ENCODE data around the gene OR51D1. TPM values are rescaled to one million over a fixed set of nuclear protein-coding genes. Genes with fewer than 3 reads are reported as not detected.
A peak's percentile ranks its signal among the peaks of the same experiment; 100 is the strongest.

Gene OR51D1
- total RNA-seq: not detected
- long read RNA-seq: 0 reads

DNA sequence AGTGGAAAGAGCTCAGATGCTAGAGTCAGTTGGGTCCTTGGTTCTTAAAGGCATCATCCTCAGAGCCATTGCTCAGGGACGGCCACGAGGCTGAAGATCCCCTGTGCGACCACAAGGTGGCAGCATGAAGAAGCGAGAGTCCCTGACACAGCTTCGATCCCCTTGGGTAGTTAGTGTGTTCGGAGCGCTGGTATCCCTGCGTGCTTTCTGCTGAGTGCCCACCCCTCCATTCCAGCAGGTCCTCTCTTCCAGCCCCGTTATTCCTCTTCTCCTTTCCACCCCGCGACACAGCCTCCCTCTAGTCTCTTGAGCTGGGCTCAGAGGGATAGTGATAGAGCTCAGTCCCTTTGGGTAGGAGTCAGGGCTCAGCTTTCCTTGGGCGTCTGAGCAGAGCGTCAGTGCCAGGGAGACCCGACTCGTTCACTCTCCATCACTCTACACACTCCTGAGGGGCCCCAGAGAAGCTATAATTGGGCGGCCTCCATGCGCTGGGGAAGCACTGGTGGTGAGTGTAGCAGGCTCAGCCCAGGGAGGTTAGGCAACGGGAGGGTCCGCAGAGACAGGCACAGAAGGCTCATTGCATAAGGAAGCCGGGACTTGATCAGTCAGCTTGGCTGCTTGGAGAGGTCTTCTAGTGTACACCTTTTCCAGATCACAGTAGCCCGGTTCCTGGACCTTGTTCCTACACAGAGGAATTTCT lies at the start of gene OR51D1:
Gene OR51D1, plus strand, starts transcription at position 516 of the 700 bp plus-strand sequence. CDS start 2,314 bp downstream, outside the sequence.
- Histone ChIP-seq H3K4me3 (peak within 1 kb of the TSS; percentile 12), H3K27ac (no peak within 1 kb of the TSS), H3K36me3 (no peaks in the 10 kb centered on the region), H3K9me3 (no peaks in the 10 kb centered on the region), H3K4me1 (peaks cover 5% of the 10 kb centered on the region), H3K27me3 (ENCODE audit: low read depth) (peaks cover 5% of the 10 kb centered on the region)
- TF ChIP-seq, protein P1, sequence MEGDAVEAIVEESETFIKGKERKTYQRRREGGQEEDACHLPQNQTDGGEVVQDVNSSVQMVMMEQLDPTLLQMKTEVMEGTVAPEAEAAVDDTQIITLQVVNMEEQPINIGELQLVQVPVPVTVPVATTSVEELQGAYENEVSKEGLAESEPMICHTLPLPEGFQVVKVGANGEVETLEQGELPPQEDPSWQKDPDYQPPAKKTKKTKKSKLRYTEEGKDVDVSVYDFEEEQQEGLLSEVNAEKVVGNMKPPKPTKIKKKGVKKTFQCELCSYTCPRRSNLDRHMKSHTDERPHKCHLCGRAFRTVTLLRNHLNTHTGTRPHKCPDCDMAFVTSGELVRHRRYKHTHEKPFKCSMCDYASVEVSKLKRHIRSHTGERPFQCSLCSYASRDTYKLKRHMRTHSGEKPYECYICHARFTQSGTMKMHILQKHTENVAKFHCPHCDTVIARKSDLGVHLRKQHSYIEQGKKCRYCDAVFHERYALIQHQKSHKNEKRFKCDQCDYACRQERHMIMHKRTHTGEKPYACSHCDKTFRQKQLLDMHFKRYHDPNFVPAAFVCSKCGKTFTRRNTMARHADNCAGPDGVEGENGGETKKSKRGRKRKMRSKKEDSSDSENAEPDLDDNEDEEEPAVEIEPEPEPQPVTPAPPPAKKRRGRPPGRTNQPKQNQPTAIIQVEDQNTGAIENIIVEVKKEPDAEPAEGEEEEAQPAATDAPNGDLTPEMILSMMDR (IDR thresholded peaks at IDR 0.05): peak; percentile 90
- intact Hi-C loops (cut with DNase I): no loop called here
- DNase-seq (peak; percentile 74), ATAC-seq (peak; percentile 89 to 94)

DNA sequence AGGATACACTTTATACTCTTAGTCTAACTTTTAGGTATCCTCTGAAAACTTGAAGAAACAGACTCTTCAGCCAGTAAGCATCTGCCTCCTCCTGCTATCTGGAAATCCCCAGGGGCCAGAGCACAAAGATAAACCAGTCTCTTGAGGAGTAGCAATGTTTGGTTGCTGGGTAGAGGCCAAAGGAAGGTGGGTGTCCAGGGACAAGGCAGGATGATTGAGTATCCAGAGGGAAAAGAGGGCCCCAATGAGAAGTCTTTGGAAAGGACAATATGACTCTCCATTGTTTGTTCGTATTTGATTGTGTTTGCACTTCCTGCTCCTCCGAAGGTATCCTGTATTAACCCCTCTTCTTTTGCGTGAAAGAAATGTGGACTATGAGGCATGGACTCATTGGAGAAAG lies 48.3 kb upstream of the OR51D1 start:
- ATAC-seq: no peak

DNA sequence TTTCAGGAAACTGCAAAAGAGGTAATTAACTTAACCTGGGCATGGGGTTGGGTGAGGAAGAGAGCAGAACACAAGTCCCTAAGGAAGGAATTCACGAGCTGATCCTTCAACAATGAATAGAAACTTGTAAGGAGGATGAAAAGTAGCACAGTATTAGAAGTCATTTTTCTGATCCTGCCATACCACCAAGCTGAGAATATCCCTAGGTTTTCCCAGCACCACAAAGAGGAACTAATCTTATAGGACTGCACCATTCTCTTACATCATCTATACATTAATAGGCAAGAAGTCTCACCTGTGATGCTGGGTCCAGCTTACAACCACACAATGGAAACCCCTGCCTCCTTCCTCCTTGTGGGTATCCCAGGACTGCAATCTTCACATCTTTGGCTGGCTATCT lies 43.5 kb upstream of the OR51D1 start, which contains the start of gene OR52I1:
Gene OR52I1, plus strand, starts transcription at position 301 of the 400 bp plus-strand sequence. Its CDS starts 0 bp downstream, at position 301.
- no peak for ATAC-seq
- DNase-seq: no peak
- Histone ChIP-seq H3K27me3 (ENCODE audit: low read depth) (no peaks in the 10 kb centered on the region), H3K9me3 (no peaks in the 10 kb centered on the region), H3K4me3 (no peak within 1 kb of the TSS), H3K27ac (no peak within 1 kb of the TSS), H3K4me1 (no peaks in the 10 kb centered on the region), H3K36me3 (peaks cover 18% of the 10 kb centered on the region)
- TF ChIP-seq, protein P1 (IDR thresholded peaks at IDR 0.05): no peak
- intact Hi-C loops (cut with DNase I): no loop called here

More for the DNA sequence above, 48.3 kb upstream of the OR51D1 start:
- Histone ChIP-seq H3K4me3 (no peak overlapping the region), H3K27me3 (ENCODE audit: low read depth) (peaks cover 4% of the 10 kb centered on the region), H3K27ac (no peak overlapping the region), H3K9me3 (no peaks in the 10 kb centered on the region), H3K36me3 (no peaks in the 10 kb centered on the region), H3K4me1 (no peaks in the 10 kb centered on the region)
- DNase-seq: no peak
- TF ChIP-seq, protein P1 (IDR thresholded peaks at IDR 0.05): no peak
- intact Hi-C loops (cut with DNase I): no loop called here

DNA sequence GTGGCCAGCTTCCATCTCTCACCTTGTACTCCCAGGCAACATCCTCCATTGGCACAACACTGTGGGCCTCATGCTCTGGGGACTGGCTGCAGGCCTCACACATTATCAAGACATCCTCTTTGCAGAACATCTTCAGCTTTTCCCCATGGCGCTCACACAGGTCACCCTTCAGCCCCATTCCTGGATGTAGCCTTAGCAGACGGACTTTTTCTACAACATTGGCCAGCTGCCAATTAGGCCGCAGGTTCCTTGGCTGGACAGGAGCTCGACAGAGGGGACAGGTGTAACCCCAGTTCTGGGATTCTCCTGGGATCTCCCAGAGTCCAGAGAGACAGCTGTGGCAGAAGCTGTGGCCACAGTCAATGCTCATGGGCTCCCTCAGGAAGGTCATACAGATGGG lies 32.2 kb upstream of the OR51D1 start:
- Histone ChIP-seq H3K4me1 (peaks cover 18% of the 10 kb centered on the region), H3K27ac (no peak overlapping the region), H3K9me3 (no peaks in the 10 kb centered on the region), H3K27me3 (ENCODE audit: low read depth) (no peaks in the 10 kb centered on the region), H3K36me3 (peaks cover 53% of the 10 kb centered on the region), H3K4me3 (no peak overlapping the region)
- no peak for ATAC-seq
- intact Hi-C loops (cut with DNase I): no loop called here
- TF ChIP-seq, protein P1 (IDR thresholded peaks at IDR 0.05): no peak
- no peak for DNase-seq

DNA sequence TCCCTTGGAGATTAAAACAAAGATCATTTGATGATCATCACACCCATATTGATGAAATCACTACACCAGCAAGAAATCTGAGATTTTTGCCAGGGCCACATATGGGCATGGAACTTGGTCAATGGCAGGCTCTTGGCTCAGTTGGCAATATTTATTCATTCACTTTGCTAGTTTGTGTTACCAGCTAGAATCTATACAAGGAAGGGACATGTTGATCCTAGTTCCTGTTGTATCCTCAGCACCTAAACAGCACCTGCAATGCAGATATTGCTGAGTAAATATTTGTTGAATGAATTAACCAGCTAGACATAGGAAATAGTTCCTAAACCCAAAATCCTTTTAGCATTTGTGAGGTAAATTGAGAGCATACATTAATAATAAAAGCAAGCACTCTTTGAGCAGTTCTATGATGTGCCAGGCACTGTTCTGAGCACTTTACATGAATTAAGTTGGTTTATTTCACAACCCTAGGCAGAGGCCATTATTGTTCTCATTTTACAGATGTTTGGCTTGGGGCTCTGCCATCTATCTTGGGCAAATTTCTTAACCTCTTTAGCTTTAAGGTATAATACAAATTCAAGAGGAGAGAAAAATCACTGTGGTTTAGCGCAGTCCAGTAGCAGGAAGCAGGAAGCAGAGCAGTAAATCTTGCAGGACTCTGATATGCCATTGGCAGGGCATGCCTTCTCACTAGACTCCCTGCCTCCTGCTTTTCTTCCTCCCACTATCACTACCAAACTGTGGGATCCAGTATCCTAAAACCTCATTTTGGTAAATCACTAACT lies 30.9 kb upstream of the OR51D1 start:
- Histone ChIP-seq H3K27me3 (ENCODE audit: low read depth) (no peaks in the 10 kb centered on the region), H3K4me1 (peaks cover 20% of the 10 kb centered on the region), H3K36me3 (peaks cover 39% of the 10 kb centered on the region), H3K9me3 (no peaks in the 10 kb centered on the region), H3K4me3 (peak overlapping the region; percentile 75), H3K27ac (no peak overlapping the region)
- TF ChIP-seq, protein P1 (IDR thresholded peaks at IDR 0.05): no peak
- DNase-seq (no peak), ATAC-seq (peak; percentile 25 to 27)
- intact Hi-C loops (cut with DNase I): no loop called here
